ENCODE data around the gene TNPO1.
A peak's percentile ranks its signal among the peaks of the same experiment; 100 is the strongest.

Gene TNPO1

GRCh38 chr5:72848474-72849428, 32.3 kb downstream of the TNPO1 start:
- H3K4me1 Mint-ChIP-seq, result peaks cover 68% of the 10 kb centered on the region
- TF ChIP-seq CTCF (IDR thresholded peaks at IDR 0.05; ENCODE audit: unreplicated experiment in 3 of 3), result no peak
- peak overlapping the region; percentile 97 to 98 (median 98) for H3K4me3 Mint-ChIP-seq
- H3K27me3 Mint-ChIP-seq (ENCODE audit: low read depth), result no peaks in the 10 kb centered on the region
- peak overlapping the region; percentile 98 to 100 (median 98) for H3K27ac Mint-ChIP-seq
- no peaks in the 10 kb centered on the region for H3K9me3 Mint-ChIP-seq
- peaks cover 21% of the 10 kb centered on the region for H3K36me3 Mint-ChIP-seq (ENCODE audit: low read depth)

DNA sequence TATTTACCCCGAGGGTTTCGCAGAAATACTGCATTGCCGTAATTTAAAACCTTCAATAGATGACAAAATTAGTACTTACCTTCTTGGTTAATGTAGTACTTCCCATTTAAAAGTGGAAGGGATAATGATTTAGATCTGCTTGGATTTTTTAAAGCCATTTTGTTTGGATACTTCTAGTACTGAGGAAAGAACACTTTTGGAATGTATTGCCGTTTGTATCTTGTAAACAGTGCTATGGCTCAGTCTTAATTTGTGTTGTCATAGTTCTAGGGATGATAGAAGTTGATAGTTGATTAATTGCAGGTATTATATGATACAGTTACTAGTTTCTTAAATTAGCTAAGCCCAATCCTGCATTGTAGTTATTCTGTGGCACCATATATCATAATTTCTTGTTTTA, 33.1 kb downstream of the TNPO1 start:
- H3K27me3 Mint-ChIP-seq (ENCODE audit: low read depth), result no peaks in the 10 kb centered on the region
- no peaks in the 10 kb centered on the region for H3K9me3 Mint-ChIP-seq
- H3K36me3 Mint-ChIP-seq (ENCODE audit: low read depth), result peaks cover 29% of the 10 kb centered on the region
- TF ChIP-seq CTCF (IDR thresholded peaks at IDR 0.05; ENCODE audit: unreplicated experiment in 3 of 3), result no peak
- peaks cover 68% of the 10 kb centered on the region for H3K4me1 Mint-ChIP-seq
- H3K4me3 Mint-ChIP-seq, result peak overlapping the region; percentile 93 to 98 (median 94)
- H3K27ac Mint-ChIP-seq, result peak overlapping the region; percentile 67 to 96 (median 67)

- peak overlapping the region; percentile 93 to 98 (median 94) for H3K4me3 Mint-ChIP-seq
- peaks cover 29% of the 10 kb centered on the region for H3K36me3 Mint-ChIP-seq (ENCODE audit: low read depth)
These were observed 33.7 kb downstream of the TNPO1 start for GRCh38 chr5:72850113-72850512.

GRCh38 chr5:72852356-72852755, 35.9 kb downstream of the TNPO1 start:
- Mint-ChIP-seq H3K27ac (no peak overlapping the region), H3K9me3 (no peaks in the 10 kb centered on the region), H3K36me3 (ENCODE audit: low read depth) (peaks cover 47% of the 10 kb centered on the region), H3K27me3 (ENCODE audit: low read depth) (no peaks in the 10 kb centered on the region), H3K4me1 (peaks cover 45% of the 10 kb centered on the region), H3K4me3 (peak overlapping the region in 2 of 3 experiments; percentile 30 to 45)
- TF ChIP-seq CTCF (IDR thresholded peaks at IDR 0.05; ENCODE audit: unreplicated experiment in 3 of 3), result no peak

More at GRCh38 chr5:72850113-72850512, 33.7 kb downstream of the TNPO1 start:
- Mint-ChIP-seq H3K4me1 (peaks cover 62% of the 10 kb centered on the region), H3K27ac (peak overlapping the region in 2 of 3 experiments; percentile 8 to 72), H3K27me3 (ENCODE audit: low read depth) (no peaks in the 10 kb centered on the region), H3K9me3 (no peaks in the 10 kb centered on the region)
- TF ChIP-seq CTCF (IDR thresholded peaks at IDR 0.05; ENCODE audit: unreplicated experiment in 3 of 3), result no peak

DNA sequence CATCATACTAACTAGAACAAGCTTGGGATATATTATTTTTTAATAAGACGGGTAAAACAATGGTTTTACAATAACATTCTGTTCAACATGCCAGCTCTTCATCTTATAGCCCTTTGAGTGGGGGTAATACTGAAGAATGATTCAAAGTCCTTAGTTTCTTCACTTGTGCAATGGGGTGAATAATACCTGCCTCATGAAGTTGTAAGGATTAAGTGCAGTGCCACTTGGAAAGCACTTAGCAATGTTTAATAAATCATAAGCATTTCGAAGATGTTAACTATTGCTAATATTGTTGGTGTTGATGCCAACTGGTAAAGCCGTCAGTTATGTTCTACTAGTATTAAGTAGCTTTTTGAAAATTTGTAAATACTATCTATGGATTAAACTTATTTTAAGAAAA, 38.0 kb downstream of the TNPO1 start:
- Mint-ChIP-seq H3K4me3 (no peak overlapping the region), H3K36me3 (ENCODE audit: low read depth) (peaks cover 65% of the 10 kb centered on the region), H3K27me3 (ENCODE audit: low read depth) (no peaks in the 10 kb centered on the region), H3K9me3 (no peaks in the 10 kb centered on the region), H3K4me1 (peaks cover 38% of the 10 kb centered on the region), H3K27ac (no peak overlapping the region)
- no peak for TF ChIP-seq CTCF (IDR thresholded peaks at IDR 0.05; ENCODE audit: unreplicated experiment in 3 of 3)

Data from nephron (organoid).